HG02571 (cell line): Measurements from ENCODE around the gene PIGS.
"Not testable (repeated sequence)": the region's sequence is repeated elsewhere in the genome, so short reads cannot be mapped to it uniquely, and the experiment has no call there.

Source experiments
- ATAC-seq: cut with Tn5 transposase; IDR thresholded peaks from one replicate; pipeline ENCODE4 v1.9.1; 2021; ENCODE audit warnings: mild to moderate bottlenecking, moderate library complexity; ENCODE audit not compliant: unreplicated experiment

Gene PIGS

DNA sequence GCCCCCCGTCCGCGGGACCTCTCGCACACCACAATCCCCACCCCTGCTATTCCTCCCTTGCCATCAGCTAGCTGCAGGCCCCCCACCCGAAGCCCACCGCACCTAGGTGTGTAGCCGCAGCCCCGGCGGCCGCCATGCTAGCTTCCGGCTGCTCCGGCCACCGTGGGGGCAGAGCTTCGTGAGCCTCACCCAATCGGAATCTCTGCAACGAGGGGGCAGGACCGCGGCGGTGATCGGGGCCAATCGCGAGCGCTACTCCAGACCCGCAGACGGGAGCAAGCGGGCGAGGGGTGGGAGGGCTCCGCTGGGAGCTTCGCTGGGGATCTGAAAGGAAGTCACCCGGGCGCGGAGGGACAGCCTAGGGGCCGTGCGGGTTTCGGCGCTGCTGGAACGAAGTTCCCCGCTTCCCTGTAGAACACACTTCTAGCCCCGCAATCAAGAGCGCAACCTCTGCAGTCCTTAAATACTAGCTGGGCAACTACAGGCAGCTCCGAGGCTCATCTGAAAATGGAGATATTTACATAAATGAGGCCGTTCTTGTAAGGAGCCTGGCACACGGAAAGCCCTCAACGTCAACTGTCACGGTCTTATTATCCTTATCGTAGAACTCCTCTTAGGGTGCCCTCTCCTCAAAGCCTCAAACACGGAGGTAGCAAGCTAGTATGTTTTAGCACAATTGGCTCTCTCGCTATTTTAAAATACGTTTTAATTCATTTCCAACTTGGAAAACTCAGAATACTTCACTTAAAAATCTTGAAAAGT is at the start of gene PIGS:
TSS of gene PIGS (minus strand) at position 164 of the 762 bp plus-strand sequence. CDS start at position 136, 28 bp downstream.
- peak; percentile 87 for ATAC-seq

DNA sequence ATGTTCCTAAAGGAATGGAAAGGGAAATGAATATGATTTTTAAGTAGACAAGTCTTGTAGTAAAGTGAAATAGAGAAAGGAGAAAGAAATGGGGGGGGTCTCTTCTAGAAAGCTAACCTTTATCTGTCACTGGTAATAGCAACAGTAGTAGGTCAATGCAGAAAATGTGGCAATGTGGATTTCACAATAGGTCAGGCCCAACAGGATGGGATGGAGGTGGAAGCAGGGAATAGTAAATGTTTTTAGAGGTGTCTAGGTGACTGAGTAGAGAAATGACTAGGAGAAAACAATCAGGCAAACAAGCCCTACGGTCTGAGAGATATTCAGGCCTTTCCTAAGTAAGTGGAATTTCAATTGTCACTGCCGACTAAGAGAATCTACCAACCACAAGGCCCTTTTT is 48.7 kb upstream of the PIGS start:
- no peak for ATAC-seq

DNA sequence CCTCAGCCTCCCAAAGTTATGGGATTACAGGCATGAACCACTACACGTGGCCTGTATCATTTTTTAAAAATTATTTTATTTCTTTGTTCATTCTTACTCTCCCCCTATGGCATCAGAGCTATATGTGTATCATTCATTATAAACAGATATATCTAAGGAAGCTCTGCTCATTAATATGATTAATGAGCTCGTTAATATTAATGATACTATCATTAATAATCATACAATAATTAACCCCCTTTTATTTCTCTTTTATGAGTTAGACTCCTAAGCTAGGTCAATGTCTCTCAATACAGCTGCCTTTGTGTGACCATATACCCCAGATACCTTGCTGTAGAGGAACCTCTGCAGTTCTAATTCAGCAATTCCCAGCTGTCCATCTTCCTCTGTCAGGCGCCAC is 47.1 kb upstream of the PIGS start:
- ATAC-seq: no peak

- no peak for ATAC-seq
Measured at GRCh38 chr17:28616281-28616680, 45.0 kb upstream of the PIGS start.

GRCh38 chr17:28615260-28615940 is 44.1 kb upstream of the PIGS start:
- ATAC-seq: no peak

DNA sequence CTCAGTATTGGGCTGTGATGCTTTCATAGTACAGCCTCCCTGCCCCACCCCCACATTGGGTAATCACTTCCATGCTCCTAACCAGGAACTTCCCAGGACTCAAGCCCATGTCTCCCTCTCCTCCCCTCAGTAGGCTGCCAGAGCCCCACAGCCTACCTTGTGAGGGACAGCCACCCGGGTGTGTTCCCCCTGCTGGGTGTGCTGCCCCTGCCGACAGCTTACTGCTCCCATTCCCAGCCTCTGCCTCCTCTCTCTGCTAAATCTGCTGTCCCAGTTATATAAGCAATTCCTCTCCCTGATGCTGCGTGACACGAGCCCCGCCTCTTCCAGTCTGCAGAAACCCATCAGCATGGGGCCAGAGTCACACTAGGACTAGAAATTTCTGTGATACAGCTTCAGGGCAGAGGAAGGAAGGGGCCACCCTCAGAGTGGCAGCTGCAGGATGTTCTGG is 42.6 kb upstream of the PIGS start, which contains the start of gene RSKR:
TSS of gene RSKR (minus strand) at position 255 of the 451 bp plus-strand sequence. CDS start at position 231, 24 bp downstream.
- no peak for ATAC-seq

- ATAC-seq: no peak
Measured at GRCh38 chr17:28612936-28613872, 41.9 kb upstream of the PIGS start.

GRCh38 chr17:28612531-28612930 is 41.2 kb upstream of the PIGS start:
- no peak for ATAC-seq

DNA sequence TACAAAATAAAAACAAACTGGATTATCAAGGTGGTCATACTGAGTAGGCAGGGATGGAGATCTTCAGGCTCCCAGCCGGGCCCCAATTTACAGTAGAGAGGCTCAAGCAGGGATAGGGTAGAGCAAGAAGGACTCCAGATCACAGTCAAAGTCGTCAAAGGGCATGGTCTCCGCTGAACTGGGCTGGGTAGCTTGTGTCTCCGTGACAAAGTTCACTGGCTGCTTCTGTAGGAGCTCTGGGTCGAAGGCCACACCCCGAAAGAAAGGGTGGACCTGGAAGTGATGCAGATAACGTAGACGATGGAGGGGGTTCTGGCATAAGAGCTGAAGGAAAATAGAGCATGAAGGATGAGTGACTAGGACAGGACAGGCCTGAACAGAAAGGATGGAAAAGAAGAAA is 39.1 kb upstream of the PIGS start:
- no peak for ATAC-seq

- not testable (repeated sequence) for ATAC-seq
Measured at GRCh38 chr17:28604031-28604430, 32.7 kb upstream of the PIGS start.

- ATAC-seq: peak; percentile 36
Measured at GRCh38 chr17:28599311-28600184, 28.2 kb upstream of the PIGS start.

- ATAC-seq: peak; percentile 81
Measured at GRCh38 chr17:28598799-28599310, 27.5 kb upstream of the PIGS start, which contains the start of gene SPAG5. SPAG5 (minus strand) TSS chr17:28599025; CDS start chr17:28598946, 79 bp downstream.

- ATAC-seq: no peak
Measured at GRCh38 chr17:28598389-28598788, 27.1 kb upstream of the PIGS start.

DNA sequence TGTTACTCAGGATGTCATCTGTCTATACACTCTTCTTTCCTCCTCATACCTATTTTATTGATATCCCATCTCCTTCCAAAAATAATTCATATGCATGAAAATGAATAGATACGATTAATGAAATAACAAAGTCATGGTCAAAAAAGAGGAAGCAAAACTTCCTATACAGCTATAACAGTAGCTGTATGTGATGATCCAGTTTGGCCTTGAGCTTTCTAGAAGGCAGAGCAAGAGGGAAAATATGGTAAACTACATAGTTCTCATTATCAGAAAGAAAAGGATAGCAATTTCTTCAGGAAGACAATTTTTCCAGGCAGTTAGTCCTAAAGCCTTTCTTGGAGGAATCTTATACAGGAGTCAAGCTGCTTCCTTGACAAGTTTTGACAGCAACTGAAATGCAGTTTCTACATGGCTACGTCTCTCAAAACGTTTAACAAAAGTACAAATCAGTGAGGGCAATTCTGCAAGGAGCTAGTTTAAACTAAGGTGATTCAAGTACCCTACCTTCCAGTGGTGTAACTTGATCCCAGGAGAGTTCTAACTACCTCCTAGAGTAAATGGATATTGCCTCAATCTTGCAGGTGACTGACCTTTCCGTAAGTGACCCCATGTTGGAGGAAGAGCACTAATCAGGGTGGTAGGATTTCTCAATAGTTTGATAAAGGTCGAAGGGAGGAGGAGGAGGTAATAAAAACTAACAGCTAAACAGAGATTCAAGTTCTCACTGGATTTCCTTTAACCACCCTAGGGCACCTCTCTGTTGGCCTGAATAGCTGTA is 26.5 kb upstream of the PIGS start:
- ATAC-seq: no peak

GRCh38 chr17:28592260-28592659 is 20.9 kb upstream of the PIGS start:
- no peak for ATAC-seq

GRCh38 chr17:28585851-28586250 is 14.5 kb upstream of the PIGS start:
- no peak for ATAC-seq

GRCh38 chr17:28584434-28584833 is 13.1 kb upstream of the PIGS start:
- no peak for ATAC-seq

DNA sequence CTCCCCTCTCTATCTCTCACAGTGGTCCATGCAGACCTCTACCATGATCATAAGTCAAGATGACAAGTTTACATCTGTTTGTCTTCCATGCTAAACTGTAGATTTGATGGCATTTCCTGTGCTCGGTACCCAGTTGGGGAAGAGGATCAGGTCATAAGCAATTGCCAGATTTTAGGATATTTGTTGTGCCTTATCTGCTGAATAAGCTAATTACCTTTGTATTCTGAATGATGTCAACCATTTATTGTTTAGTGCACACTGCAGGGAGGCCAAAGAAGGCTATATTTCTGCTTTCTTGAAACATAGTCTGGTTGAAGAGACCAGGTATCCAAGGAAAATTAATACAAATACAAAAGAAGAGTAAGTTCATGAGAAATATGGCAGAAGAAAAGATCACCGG is 11.2 kb upstream of the PIGS start:
- no peak for ATAC-seq

DNA sequence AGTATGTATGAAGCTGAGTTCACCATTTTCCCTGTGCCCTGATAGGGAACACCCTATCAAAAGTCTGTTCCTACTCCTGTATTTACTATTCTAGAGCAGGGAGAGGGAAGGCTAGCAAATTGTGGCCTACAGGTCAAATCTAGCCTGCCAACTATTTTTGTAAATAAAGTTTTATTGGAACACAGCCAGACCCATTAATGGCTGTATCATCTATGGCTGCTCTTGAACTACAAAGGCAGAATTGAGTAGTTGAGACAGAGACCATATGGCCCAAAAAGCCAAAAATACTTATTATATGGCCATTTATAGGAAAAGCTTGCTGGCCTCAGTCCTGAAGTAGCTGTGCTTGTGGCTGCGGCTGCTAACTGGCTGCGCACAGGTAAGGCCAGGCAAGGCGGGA is 9.6 kb upstream of the PIGS start:
- ATAC-seq: no peak
